Uterus (tissue), 4 donors: ENCODE measurements around the gene HEATR5A. TPM values are rescaled to one million over a fixed set of nuclear protein-coding genes. Genes with fewer than 3 reads are reported as not detected.
"Not testable (repeated sequence)": the region's sequence is repeated elsewhere in the genome, so short reads cannot be mapped to it uniquely, and the experiment has no call there.

Experiments used
- DNase-seq, 2 donors: peaks; one replicate each; pipeline ENCODE4 v3.0.0-alpha.2; 2019 to 2020
- H3K27ac ChIP-seq, 2 donors: fragments of 200-600 bp; sonication (generic); 1 replicate in 1 of 2; 2 replicates in 1 of 2; pipeline ENCODE4 v1.5.1; 2016 to 2018
- H3K27me3 ChIP-seq, 2 donors: fragments of 200-600 bp; sonication (generic); one replicate each; pipeline ENCODE4 v1.5.1; 2018 to 2019; ENCODE audit warnings: control low read depth in 1 of 2
- H3K36me3 ChIP-seq, 2 donors: fragments of 200-600 bp; sonication (generic); one replicate each; pipeline ENCODE4 v1.5.1; 2019; ENCODE audit warnings: control low read depth in 1 of 2
- H3K4me1 ChIP-seq, 2 donors: fragments of 200-600 bp; sonication (generic); one replicate each; pipeline ENCODE4 v1.5.1; 2018 to 2019; ENCODE audit warnings: control low read depth in 1 of 2
- H3K4me3 ChIP-seq, 2 donors: fragments of 200-600 bp; sonication (generic); 1 replicate in 1 of 2; 2 replicates in 1 of 2; pipeline ENCODE4 v1.5.1; 2018 to 2019; ENCODE audit warnings: mild to moderate bottlenecking in 1 of 2
- H3K9me3 ChIP-seq, 2 donors: fragments of 200-600 bp; sonication (generic); one replicate each; pipeline ENCODE4 v1.5.1; 2019; ENCODE audit warnings: control low read depth in 1 of 2
- CTCF ChIP-seq, 4 experiments: fragments of 200-600 bp in 2 of 4; fragments of 450-650 bp in 2 of 4; sonication (generic) in 2 of 4; IDR thresholded peaks; one replicate each; pipeline ENCODE4 v1.5.1; 2016 to 2019; ENCODE audit warnings: antibody characterized with exemption in 4 of 4, mild to moderate bottlenecking in 2 of 4, moderate library complexity in 1 of 4
- POLR2A ChIP-seq, 2 donors: fragments of 450-650 bp; IDR thresholded peaks; one replicate each; pipeline ENCODE4 v1.6.1; 2016; ENCODE audit warnings: antibody characterized with exemption in 2 of 2, mild to moderate bottlenecking in 1 of 2, moderate library complexity in 1 of 2
- intact Hi-C: fragments of 100-400 bp; cut with DNase I; formaldehyde crosslinking; loops from one replicate; pipeline ENCODE4 v1.15.1; 2023; ENCODE audit warnings: low total_unique reads
- total RNA-seq, 4 donors: library from RNA; depleted of rRNA in 3 of 4; stranded (reverse); fragments of >200 nt in 3 of 4; gene quantifications; one replicate each; pipeline versions ENCODE4 v1.1.0 to v1.2.4, GENCODE V29; 2014 to 2023
- donor health status: DM: yes; HTN: yes; CAD: no.

The HEATR5A gene
- total RNA-seq, 4 donors from 2014 or later = 14.6 to 56.8 (median 38.8) TPM

DNA sequence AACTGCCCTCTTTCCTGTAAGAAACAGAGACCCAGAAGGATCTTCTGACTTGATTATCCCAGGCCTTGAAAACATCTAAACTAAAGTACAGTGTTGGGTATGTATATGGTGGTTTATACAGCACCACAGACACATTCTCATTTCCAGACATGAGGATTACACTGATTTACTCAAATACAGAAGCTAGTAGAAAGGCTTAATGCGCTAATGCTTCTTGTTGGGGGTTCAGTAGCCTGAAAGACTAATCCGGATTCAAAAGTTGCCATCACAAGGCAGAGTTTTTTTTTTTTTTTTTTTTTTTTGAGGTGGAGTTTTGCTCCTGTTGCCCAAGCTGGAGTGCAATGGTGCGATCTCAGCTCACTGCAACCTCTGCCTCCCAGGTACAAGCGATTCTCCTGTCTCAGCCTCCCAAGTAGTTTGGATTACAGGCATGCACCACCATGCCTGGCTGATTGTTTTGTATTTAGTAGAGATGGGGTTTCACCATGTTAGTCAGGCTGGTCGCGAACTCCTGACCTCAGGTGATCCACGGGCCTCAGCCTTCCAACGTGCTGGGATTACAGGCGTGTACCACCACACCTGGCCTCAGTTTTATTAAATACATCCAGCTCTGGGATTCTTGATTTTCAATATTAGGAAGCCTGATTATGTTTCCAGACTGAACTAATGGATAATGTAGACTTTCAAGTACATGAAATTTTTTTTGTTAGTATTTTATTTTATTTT is 166.4 kb downstream of the HEATR5A start:
- H3K4me1 ChIP-seq = no peaks in the 10 kb centered on the region
- no peaks in the 10 kb centered on the region for H3K27me3 ChIP-seq
- intact Hi-C loops = no loop called here
- TF ChIP-seq POLR2A (IDR thresholded peaks at IDR 0.05) (no peak), CTCF (IDR thresholded peaks at IDR 0.05) (no peak)
- H3K9me3 ChIP-seq = no peaks in the 10 kb centered on the region
- no peaks in the 10 kb centered on the region for H3K36me3 ChIP-seq
- no peak for DNase-seq
- no peak overlapping the region for H3K27ac ChIP-seq
- H3K4me3 ChIP-seq = no peak overlapping the region

DNA sequence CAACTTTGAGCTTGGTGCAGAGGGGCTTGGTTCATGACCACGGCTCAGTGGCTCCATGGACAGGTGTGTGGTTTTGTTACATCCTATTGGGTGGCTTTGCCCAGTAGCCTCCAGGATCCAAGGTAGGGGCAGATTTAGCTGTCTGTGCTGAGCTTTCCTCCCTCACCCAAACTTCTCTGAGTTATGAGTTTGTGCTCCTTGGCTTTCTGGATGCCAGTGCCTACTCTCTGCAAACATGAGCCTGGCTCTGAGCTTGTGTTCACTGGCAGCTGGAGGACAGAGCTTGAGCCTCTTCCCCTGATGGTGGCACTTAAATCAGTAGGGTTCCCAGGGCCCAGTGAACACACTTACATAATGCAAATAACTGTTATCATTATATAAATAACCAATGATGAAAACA is 167.5 kb downstream of the HEATR5A start:
- DNase-seq = no peak
- no peaks in the 10 kb centered on the region for H3K4me1 ChIP-seq
- H3K27ac ChIP-seq = no peak overlapping the region
- no peak overlapping the region for H3K4me3 ChIP-seq
- TF ChIP-seq POLR2A (IDR thresholded peaks at IDR 0.05) = no peak
- no peak for TF ChIP-seq CTCF (IDR thresholded peaks at IDR 0.05)
- H3K36me3 ChIP-seq = no peaks in the 10 kb centered on the region
- intact Hi-C loops = no loop called here
- no peaks in the 10 kb centered on the region for H3K9me3 ChIP-seq
- H3K27me3 ChIP-seq = no peaks in the 10 kb centered on the region

GRCh38 chr14:31251028-31251958 is 169.1 kb downstream of the HEATR5A start:
- no peak overlapping the region for H3K4me3 ChIP-seq
- H3K27ac ChIP-seq = no peak overlapping the region
- H3K9me3 ChIP-seq = no peaks in the 10 kb centered on the region
- intact Hi-C loops = no loop called here
- no peak for DNase-seq
- no peaks in the 10 kb centered on the region for H3K27me3 ChIP-seq
- H3K36me3 ChIP-seq = no peaks in the 10 kb centered on the region
- no peak for TF ChIP-seq CTCF (IDR thresholded peaks at IDR 0.05)
- no peak for TF ChIP-seq POLR2A (IDR thresholded peaks at IDR 0.05)
- H3K4me1 ChIP-seq = no peaks in the 10 kb centered on the region

GRCh38 chr14:31244626-31245025 is 175.7 kb downstream of the HEATR5A start:
- H3K27me3 ChIP-seq = no peaks in the 10 kb centered on the region
- H3K9me3 ChIP-seq = no peaks in the 10 kb centered on the region
- intact Hi-C loops = no loop called here
- H3K4me1 ChIP-seq = no peaks in the 10 kb centered on the region
- H3K36me3 ChIP-seq = no peaks in the 10 kb centered on the region
- TF ChIP-seq POLR2A (IDR thresholded peaks at IDR 0.05) (no peak), CTCF (IDR thresholded peaks at IDR 0.05) (no peak)
- H3K4me3 ChIP-seq = no peak overlapping the region
- no peak overlapping the region for H3K27ac ChIP-seq
- no peak for DNase-seq

DNA sequence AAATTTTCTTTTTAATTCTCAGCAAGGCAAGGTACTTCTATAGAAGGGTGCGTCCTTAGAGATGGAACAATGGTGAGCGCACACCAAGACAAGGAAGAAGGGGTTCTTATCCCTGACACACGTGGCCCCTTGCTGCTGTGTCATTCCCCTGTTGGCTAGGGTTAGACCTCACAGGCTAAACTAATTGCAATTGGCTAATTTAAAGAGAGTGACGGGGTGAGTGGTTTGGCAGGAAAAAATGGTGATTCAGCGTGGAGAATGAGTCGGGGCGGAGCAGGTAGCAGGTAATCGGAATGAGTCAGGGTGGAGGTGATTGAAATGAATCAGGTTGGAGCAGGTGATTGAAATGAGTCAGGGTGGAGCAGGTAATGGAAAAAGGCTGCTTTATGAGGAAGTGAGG is 176.5 kb downstream of the HEATR5A start:
- Histone ChIP-seq H3K27me3 (no peaks in the 10 kb centered on the region), H3K4me1 (no peaks in the 10 kb centered on the region), H3K27ac (no peak overlapping the region), H3K36me3 (no peaks in the 10 kb centered on the region), H3K4me3 (no peak overlapping the region), H3K9me3 (no peaks in the 10 kb centered on the region)
- DNase-seq = no peak
- intact Hi-C loops = no loop called here
- TF ChIP-seq POLR2A (IDR thresholded peaks at IDR 0.05) = no peak
- no peak for TF ChIP-seq CTCF (IDR thresholded peaks at IDR 0.05)

GRCh38 chr14:31242161-31242940 is 178.0 kb downstream of the HEATR5A start:
- DNase-seq, H3K27me3 ChIP-seq, H3K36me3 ChIP-seq, intact Hi-C loops, H3K27ac ChIP-seq, H3K9me3 ChIP-seq, H3K4me1 ChIP-seq: not testable (repeated sequence)
- peak overlapping the region in 1 of 2 donors; percentile 11 for H3K4me3 ChIP-seq
